Glutamatergic neuron (in vitro differentiated cells): ENCODE measurements around the gene HMGN3. TPM values are rescaled to one million over a fixed set of nuclear protein-coding genes. Genes with fewer than 3 reads are reported as not detected.

Experiments used
- DNase-seq: peaks from one replicate; pipeline ENCODE4 v3.0.0; 2022
- H3K27ac Mint-ChIP-seq: one replicate; pipeline ENCODE4 v1.8.0; 2020; ENCODE audit warnings: mild to moderate bottlenecking, mixed read lengths, inconsistent platforms; ENCODE audit not compliant: unreplicated experiment
- H3K27me3 Mint-ChIP-seq: one replicate; pipeline ENCODE4 v1.8.0; 2020; ENCODE audit warnings: mild to moderate bottlenecking, moderate library complexity, mixed read lengths, inconsistent platforms; ENCODE audit not compliant: unreplicated experiment
- H3K36me3 Mint-ChIP-seq: one replicate; pipeline ENCODE4 v1.8.0; 2020; ENCODE audit warnings: mild to moderate bottlenecking, mixed read lengths, inconsistent platforms; ENCODE audit not compliant: unreplicated experiment
- H3K4me1 Mint-ChIP-seq: one replicate; pipeline ENCODE4 v1.8.0; 2020; ENCODE audit warnings: mild to moderate bottlenecking, low read depth, mixed read lengths, inconsistent platforms; ENCODE audit not compliant: unreplicated experiment
- H3K4me3 Mint-ChIP-seq: one replicate; pipeline ENCODE4 v1.8.0; 2020; ENCODE audit warnings: mild to moderate bottlenecking, mixed read lengths, inconsistent platforms; ENCODE audit not compliant: unreplicated experiment
- H3K9me3 Mint-ChIP-seq: one replicate; pipeline ENCODE4 v1.8.0; 2020; ENCODE audit warnings: mild to moderate bottlenecking, moderate library complexity, mixed read lengths, inconsistent platforms; ENCODE audit not compliant: unreplicated experiment
- total RNA-seq: library from RNA; stranded (reverse); fragmentation: NEBNext Ultra II Directional; extraction: Animal tissue kit (Norgen Biotek cat#: 25700); gene quantifications from one replicate; pipeline ENCODE4 v1.2.1, GENCODE V29; 2021; ENCODE audit not compliant: unreplicated experiment
- TF ChIP-seq, protein P1 (sequence below): fragments of 200-600 bp; sonication (generic); IDR thresholded peaks from one replicate; pipeline ENCODE4 v1.5.0; 2021; ENCODE audit not compliant: partially characterized antibody, unreplicated experiment

Gene HMGN3
- total RNA-seq, 1 donor from 2014 or later = 43.0 TPM

GRCh38 chr6:79240509-79240908 is 6.0 kb upstream of the HMGN3 start:
- Mint-ChIP-seq H3K9me3 (no peaks in the 10 kb centered on the region), H3K4me1 (no peaks in the 10 kb centered on the region), H3K27ac (no peak overlapping the region), H3K36me3 (no peaks in the 10 kb centered on the region), H3K4me3 (no peak overlapping the region), H3K27me3 (peaks cover 2% of the 10 kb centered on the region)
- DNase-seq = no peak
- TF ChIP-seq, protein P1, sequence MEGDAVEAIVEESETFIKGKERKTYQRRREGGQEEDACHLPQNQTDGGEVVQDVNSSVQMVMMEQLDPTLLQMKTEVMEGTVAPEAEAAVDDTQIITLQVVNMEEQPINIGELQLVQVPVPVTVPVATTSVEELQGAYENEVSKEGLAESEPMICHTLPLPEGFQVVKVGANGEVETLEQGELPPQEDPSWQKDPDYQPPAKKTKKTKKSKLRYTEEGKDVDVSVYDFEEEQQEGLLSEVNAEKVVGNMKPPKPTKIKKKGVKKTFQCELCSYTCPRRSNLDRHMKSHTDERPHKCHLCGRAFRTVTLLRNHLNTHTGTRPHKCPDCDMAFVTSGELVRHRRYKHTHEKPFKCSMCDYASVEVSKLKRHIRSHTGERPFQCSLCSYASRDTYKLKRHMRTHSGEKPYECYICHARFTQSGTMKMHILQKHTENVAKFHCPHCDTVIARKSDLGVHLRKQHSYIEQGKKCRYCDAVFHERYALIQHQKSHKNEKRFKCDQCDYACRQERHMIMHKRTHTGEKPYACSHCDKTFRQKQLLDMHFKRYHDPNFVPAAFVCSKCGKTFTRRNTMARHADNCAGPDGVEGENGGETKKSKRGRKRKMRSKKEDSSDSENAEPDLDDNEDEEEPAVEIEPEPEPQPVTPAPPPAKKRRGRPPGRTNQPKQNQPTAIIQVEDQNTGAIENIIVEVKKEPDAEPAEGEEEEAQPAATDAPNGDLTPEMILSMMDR = no peak

DNA sequence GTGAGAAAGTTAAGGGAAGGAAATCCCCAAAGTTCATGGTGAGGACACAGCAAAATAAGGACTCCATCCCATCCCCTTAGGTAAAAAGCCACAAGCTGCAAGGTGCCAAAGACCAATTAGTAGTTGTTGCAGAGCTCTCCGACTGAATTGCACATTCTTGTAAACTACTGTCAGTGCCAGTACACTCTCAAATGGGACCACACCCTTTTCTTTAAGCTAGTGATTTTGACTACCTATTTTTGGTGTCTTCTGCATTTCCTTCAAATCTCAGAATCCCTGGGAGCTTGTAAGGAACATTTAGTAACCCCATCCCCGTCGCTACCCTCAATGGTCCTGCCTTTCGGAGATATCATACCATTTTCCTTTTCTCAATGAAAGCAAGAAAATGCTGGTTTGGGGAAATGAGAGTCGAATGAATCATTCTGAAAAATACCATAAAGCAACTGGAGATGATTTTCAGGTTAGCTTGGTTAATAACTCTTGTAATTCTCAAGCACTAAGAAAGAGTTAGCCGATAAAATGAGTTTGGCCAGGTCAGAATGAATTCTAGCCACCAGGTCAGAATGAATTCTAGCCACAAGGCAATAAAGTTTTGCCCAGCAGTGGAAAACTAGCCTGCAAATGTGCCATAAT is 5.2 kb upstream of the HMGN3 start:
- peaks cover 2% of the 10 kb centered on the region for H3K27me3 Mint-ChIP-seq
- H3K9me3 Mint-ChIP-seq = no peaks in the 10 kb centered on the region
- H3K36me3 Mint-ChIP-seq = no peaks in the 10 kb centered on the region
- no peak for DNase-seq
- H3K27ac Mint-ChIP-seq = no peak overlapping the region
- H3K4me1 Mint-ChIP-seq = no peaks in the 10 kb centered on the region
- no peak overlapping the region for H3K4me3 Mint-ChIP-seq
- TF ChIP-seq, protein P1 = no peak

DNA sequence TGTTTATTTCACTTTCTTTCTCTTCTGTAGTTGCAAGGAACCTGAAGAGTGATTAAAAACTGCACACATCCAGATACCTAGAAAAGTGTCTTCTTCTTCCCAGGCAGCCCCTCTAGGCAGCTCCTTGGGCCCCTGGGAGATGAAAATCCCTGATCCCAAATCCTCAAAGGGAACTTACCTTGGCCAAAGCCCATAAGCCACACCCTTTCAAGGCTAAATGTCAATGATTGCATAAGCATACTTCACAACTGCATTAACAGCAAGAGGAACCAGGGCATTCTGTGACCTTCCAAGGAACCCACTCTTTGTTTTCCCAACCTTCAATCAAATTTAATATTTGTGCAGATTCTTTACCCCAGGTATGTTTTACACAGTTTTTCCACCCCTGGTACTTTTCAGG is 4.4 kb upstream of the HMGN3 start:
- no peak overlapping the region for H3K27ac Mint-ChIP-seq
- peaks cover 2% of the 10 kb centered on the region for H3K27me3 Mint-ChIP-seq
- TF ChIP-seq, protein P1 = no peak
- no peaks in the 10 kb centered on the region for H3K36me3 Mint-ChIP-seq
- no peak for DNase-seq
- no peaks in the 10 kb centered on the region for H3K4me1 Mint-ChIP-seq
- no peaks in the 10 kb centered on the region for H3K9me3 Mint-ChIP-seq
- no peak overlapping the region for H3K4me3 Mint-ChIP-seq

GRCh38 chr6:79236711-79237110 is 2.2 kb upstream of the HMGN3 start:
- TF ChIP-seq, protein P1 = no peak
- Mint-ChIP-seq H3K27me3 (peaks cover 2% of the 10 kb centered on the region), H3K4me1 (no peaks in the 10 kb centered on the region), H3K4me3 (no peak overlapping the region), H3K36me3 (no peaks in the 10 kb centered on the region), H3K27ac (no peak overlapping the region), H3K9me3 (no peaks in the 10 kb centered on the region)
- no peak for DNase-seq

DNA sequence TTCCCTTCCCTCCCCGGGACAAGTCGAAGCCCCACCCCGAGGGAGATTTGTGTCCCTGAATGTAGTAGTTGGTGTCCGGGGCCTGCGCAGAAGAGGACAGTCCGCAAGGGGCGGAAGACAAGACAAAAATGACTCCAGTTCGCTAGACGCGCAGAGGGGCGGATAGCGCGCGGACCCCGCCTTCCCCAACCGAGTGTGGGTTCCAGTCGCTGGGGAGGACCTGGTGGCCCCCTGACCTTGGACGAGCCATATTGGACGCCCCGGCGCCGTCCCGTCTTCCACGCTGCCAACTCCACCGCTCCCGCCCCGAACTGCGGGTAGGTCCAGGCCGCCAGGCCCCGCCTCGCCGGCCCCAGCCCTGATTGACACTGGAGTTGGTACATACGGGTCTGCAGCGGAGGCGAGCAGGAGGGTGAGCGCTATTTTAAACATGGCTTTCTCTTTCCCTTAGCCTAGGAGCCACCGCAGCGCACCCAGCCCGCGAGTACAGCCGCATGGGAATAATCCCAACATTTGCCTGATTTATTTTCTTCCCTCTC is 802 bp downstream of the HMGN3 start:
- Mint-ChIP-seq H3K4me1 (no peaks in the 10 kb centered on the region), H3K36me3 (no peaks in the 10 kb centered on the region), H3K27me3 (peaks cover 4% of the 10 kb centered on the region), H3K27ac (peak overlapping the region; percentile 85), H3K9me3 (no peaks in the 10 kb centered on the region), H3K4me3 (peak overlapping the region; percentile 96)
- TF ChIP-seq, protein P1 = peak; percentile 30
- peak; percentile 87 for DNase-seq
